Testis (tissue), 3 donors: Measurements from ENCODE around the gene CEMP1. TPM values are rescaled to one million over a fixed set of nuclear protein-coding genes. Genes with fewer than 3 reads are reported as not detected.

ENCODE experiments used
- DNase-seq: peaks from one replicate; pipeline ENCODE4 v3.0.0-alpha.2; 2019
- H3K27ac ChIP-seq, 2 donors: fragments of 200-600 bp; sonication (generic); one replicate each; pipeline ENCODE4 v1.5.1; 2019
- H3K27me3 ChIP-seq: fragments of 200-600 bp; sonication (generic); one replicate; pipeline ENCODE4 v1.5.1; 2019
- H3K36me3 ChIP-seq: fragments of 200-600 bp; sonication (generic); one replicate; pipeline ENCODE4 v1.5.1; 2017; ENCODE audit warnings: low read depth; ENCODE audit errors: missing control alignments
- H3K4me1 ChIP-seq: fragments of 200-600 bp; sonication (generic); one replicate; pipeline ENCODE4 v1.5.1; 2019
- H3K4me3 ChIP-seq, 2 donors: fragments of 200-600 bp; sonication (generic); one replicate each; pipeline ENCODE4 v1.5.1; 2017 to 2019
- H3K9me3 ChIP-seq: fragments of 200-600 bp; sonication (generic); one replicate; pipeline ENCODE4 v1.5.1; 2017
- CTCF ChIP-seq, 3 experiments: fragments of 450-650 bp in 2 of 3; fragments of 200-600 bp in 1 of 3; sonication (generic) in 1 of 3; IDR thresholded peaks; one replicate each; pipeline ENCODE4 v1.5.1; 2016 to 2019; ENCODE audit warnings: antibody characterized with exemption in 3 of 3, mild to moderate bottlenecking in 2 of 3, moderate library complexity in 1 of 3
- POLR2A ChIP-seq: fragments of 450-650 bp; IDR thresholded peaks from one replicate; pipeline ENCODE4 v1.6.1; 2017; ENCODE audit warnings: antibody characterized with exemption, mild to moderate bottlenecking, moderate library complexity
- WGBS, 2 donors: methylation state at CpG; one replicate each; pipeline ENCODE4 v1.1.5; 2018; 5-methylcytosine and 5-hydroxymethylcytosine counted together
- intact Hi-C: fragments of 100-400 bp; cut with DNase I; formaldehyde crosslinking; loops from one replicate; pipeline ENCODE4 v1.15.1; 2023; ENCODE audit warnings: low total_unique reads
- polyA plus RNA-seq: library from polyadenylated mRNA; stranded (reverse); fragments of 350-450 nt; fragmentation: Illumina TruSeq; extraction: RNeasy Lipid Tissue Mini Kit (QIAGEN cat#74804); gene quantifications from one replicate; pipeline ENCODE4 v1.2.3, GENCODE V29; 2014; ENCODE audit warnings: low read depth, low replicate concordance; ENCODE audit not compliant: insufficient read depth
- total RNA-seq, 2 donors: library from RNA; depleted of rRNA; stranded (reverse); fragments of >200 nt; gene quantifications; one replicate each; pipeline ENCODE4 v1.2.3, GENCODE V29; 2016

The CEMP1 gene
- total and polyA plus RNA-seq, 3 donors from 2014 or later = 1.6 to 5.5 (median 5.4) TPM

GRCh38 chr16:2527071-2527783 lies 4.0 kb downstream of the CEMP1 start:
- no peak for DNase-seq
- Histone ChIP-seq H3K36me3 (no peaks in the 10 kb centered on the region), H3K27me3 (no peaks in the 10 kb centered on the region), H3K27ac (no peak overlapping the region), H3K4me1 (no peaks in the 10 kb centered on the region), H3K9me3 (no peaks in the 10 kb centered on the region), H3K4me3 (no peak overlapping the region)
- intact Hi-C loops = no loop called here
- TF ChIP-seq POLR2A (no peak), CTCF (IDR thresholded peaks at IDR 0.05) (no peak)
- 88% methylated on average over 11 of the region's 12 CpGs; no CpG with 5 or more reads in 1 of the 2 donors for WGBS, 2 donors

GRCh38 chr16:2526135-2526534 lies 5.1 kb downstream of the CEMP1 start:
- TF ChIP-seq CTCF (IDR thresholded peaks at IDR 0.05) (no peak), POLR2A (no peak)
- no peaks in the 10 kb centered on the region for H3K27me3 ChIP-seq
- WGBS, 2 donors = 89 to 92% methylated on average over 7 to 8 of the region's 8 CpGs
- intact Hi-C loops = no loop called here
- H3K36me3 ChIP-seq = no peaks in the 10 kb centered on the region
- H3K27ac ChIP-seq = no peak overlapping the region
- H3K9me3 ChIP-seq = no peaks in the 10 kb centered on the region
- DNase-seq = no peak
- H3K4me1 ChIP-seq = peaks cover 3% of the 10 kb centered on the region
- H3K4me3 ChIP-seq = no peak overlapping the region

- DNase-seq = no peak
- H3K4me1 ChIP-seq = peaks cover 13% of the 10 kb centered on the region
- no peaks in the 10 kb centered on the region for H3K27me3 ChIP-seq
- H3K9me3 ChIP-seq = no peaks in the 10 kb centered on the region
- WGBS, 2 donors = 91 to 92% methylated on average over 9 of the region's 9 CpGs
- no peak overlapping the region for H3K27ac ChIP-seq
- intact Hi-C loops = no loop called here
- TF ChIP-seq CTCF (IDR thresholded peaks at IDR 0.05) (no peak), POLR2A (no peak)
- no peak overlapping the region for H3K4me3 ChIP-seq
- no peaks in the 10 kb centered on the region for H3K36me3 ChIP-seq
Observed at GRCh38 chr16:2524339-2524938, 6.8 kb downstream of the CEMP1 start.

- TF ChIP-seq CTCF (IDR thresholded peaks at IDR 0.05) = no peak
- TF ChIP-seq POLR2A = no peak
- Histone ChIP-seq H3K27me3 (no peaks in the 10 kb centered on the region), H3K9me3 (no peaks in the 10 kb centered on the region), H3K36me3 (no peaks in the 10 kb centered on the region), H3K4me1 (peaks cover 19% of the 10 kb centered on the region), H3K27ac (no peak overlapping the region), H3K4me3 (no peak overlapping the region)
- no peak for DNase-seq
- WGBS, 2 donors = 91 to 93% methylated on average over 6 of the region's 6 CpGs
- intact Hi-C loops = no loop called here
Observed at GRCh38 chr16:2523801-2524231, 7.4 kb downstream of the CEMP1 start.
